Left lung (tissue), 10 donors: ENCODE measurements around the gene IL2RG. TPM values are rescaled to one million over a fixed set of nuclear protein-coding genes. Genes with fewer than 3 reads are reported as not detected.
A peak's percentile ranks its signal among the peaks of the same experiment; 100 is the strongest.

Source experiments
- ATAC-seq: fragments of 200-7000 bp; cut with Tn5 transposase; one replicate; pipeline ENCODE4 v1.9.1; 2020; ENCODE audit warnings: moderate library complexity
- DNase-seq, 4 donors: peaks; one replicate each; pipeline ENCODE4 v3.0.0-alpha.2; 2013 to 2020
- H3K27ac ChIP-seq, 2 donors: fragments of 200-600 bp; sonication (generic) in 1 of 2; one replicate each; pipeline versions ENCODE4 v1.5.0 to v1.8.0; 2020 to 2021
- H3K27me3 ChIP-seq, 2 donors: fragments of 200-600 bp; sonication (generic) in 1 of 2; one replicate each; pipeline versions ENCODE4 v1.5.0 to v1.8.0; 2020 to 2021
- H3K36me3 ChIP-seq, 2 donors: fragments of 200-600 bp; sonication (generic) in 1 of 2; one replicate each; pipeline versions ENCODE4 v1.5.0 to v1.8.0; 2020 to 2021
- H3K4me1 ChIP-seq, 2 donors: fragments of 200-600 bp; one replicate each; pipeline ENCODE4 v1.8.0; 2021
- H3K4me3 ChIP-seq, 2 donors: fragments of 200-600 bp; sonication (generic) in 1 of 2; one replicate each; pipeline versions ENCODE4 v1.5.0 to v1.8.0; 2020 to 2021; ENCODE audit warnings: mild to moderate bottlenecking in 1 of 2
- H3K9me3 ChIP-seq, 2 donors: fragments of 200-600 bp; sonication (generic) in 1 of 2; one replicate each; pipeline versions ENCODE4 v1.5.0 to v1.8.0; 2020 to 2021
- intact Hi-C, 2 donors: fragments of 100-400 bp; cut with DNase I; formaldehyde crosslinking; loops; one replicate each; pipeline versions ENCODE4 v1.11.2 to v1.14.2; 2022
- polyA plus RNA-seq, 6 donors: library from polyadenylated mRNA; unstranded; fragments of 120-200 nt; gene quantifications; one replicate each; pipeline ENCODE4 v1.2.1, GENCODE V29; 2013; ENCODE audit not compliant: insufficient read length in 6 of 6
- total RNA-seq, 2 donors: library from RNA; stranded (reverse); fragmentation: NEBNext Ultra II Directional; extraction: Animal tissue kit (Norgen Biotek cat#: 25700); gene quantifications; one replicate each; pipeline ENCODE4 v1.2.1, GENCODE V29; 2021
- TF ChIP-seq, protein P1 (sequence below), 2 donors: fragments of 200-600 bp; sonication (generic) in 1 of 2; IDR thresholded peaks; one replicate each; pipeline versions ENCODE4 v1.5.0 to v1.8.0; 2021; ENCODE audit warnings: antibody characterized with exemption in 2 of 2
- donor health status: DM: no; HTN: yes; CAD: no.
- donor health status: DM: no; HTN: no; CAD: no.

IL2RG gene
- total and polyA plus RNA-seq, 8 donors = 2.1 to 36.0 (median 3.2) TPM

DNA sequence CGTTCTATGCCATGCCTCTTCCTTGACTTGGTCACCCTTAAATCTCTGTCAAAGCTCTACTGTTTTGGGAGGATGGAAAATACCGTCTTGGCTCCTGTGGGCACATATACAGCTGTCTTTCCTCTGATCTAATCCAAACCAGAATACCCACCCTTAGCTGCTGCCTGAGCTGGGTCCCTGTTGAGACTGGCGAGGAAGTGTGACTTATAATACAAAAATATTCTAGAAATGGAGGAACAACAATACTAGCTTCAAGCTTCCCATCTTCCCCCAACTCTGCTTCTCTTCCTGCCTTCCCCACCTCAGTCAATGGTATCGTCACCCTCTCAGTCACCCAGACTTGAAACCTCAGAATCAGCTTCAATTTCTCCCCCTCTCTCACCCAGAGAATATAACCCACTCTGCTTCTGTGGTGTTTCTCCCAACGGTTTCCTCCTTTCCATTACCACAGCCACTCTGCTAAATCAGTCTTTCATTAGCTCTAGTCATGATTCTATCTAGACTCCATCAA is 599 bp upstream of the IL2RG start:
- ATAC-seq (no peak), DNase-seq (no peak)
- H3K4me3 ChIP-seq = peak overlapping the region in 1 of 2 donors; percentile 36
- TF ChIP-seq, protein P1, sequence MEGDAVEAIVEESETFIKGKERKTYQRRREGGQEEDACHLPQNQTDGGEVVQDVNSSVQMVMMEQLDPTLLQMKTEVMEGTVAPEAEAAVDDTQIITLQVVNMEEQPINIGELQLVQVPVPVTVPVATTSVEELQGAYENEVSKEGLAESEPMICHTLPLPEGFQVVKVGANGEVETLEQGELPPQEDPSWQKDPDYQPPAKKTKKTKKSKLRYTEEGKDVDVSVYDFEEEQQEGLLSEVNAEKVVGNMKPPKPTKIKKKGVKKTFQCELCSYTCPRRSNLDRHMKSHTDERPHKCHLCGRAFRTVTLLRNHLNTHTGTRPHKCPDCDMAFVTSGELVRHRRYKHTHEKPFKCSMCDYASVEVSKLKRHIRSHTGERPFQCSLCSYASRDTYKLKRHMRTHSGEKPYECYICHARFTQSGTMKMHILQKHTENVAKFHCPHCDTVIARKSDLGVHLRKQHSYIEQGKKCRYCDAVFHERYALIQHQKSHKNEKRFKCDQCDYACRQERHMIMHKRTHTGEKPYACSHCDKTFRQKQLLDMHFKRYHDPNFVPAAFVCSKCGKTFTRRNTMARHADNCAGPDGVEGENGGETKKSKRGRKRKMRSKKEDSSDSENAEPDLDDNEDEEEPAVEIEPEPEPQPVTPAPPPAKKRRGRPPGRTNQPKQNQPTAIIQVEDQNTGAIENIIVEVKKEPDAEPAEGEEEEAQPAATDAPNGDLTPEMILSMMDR (IDR thresholded peaks at IDR 0.05) = no peak
- H3K9me3 ChIP-seq = no peaks in the 10 kb centered on the region
- intact Hi-C loops = no loop called here
- H3K36me3 ChIP-seq = no peaks in the 10 kb centered on the region
- H3K4me1 ChIP-seq = peaks cover 0 to 10% of the 10 kb centered on the region in 2 donors
- H3K27me3 ChIP-seq = no peaks in the 10 kb centered on the region
- H3K27ac ChIP-seq = peak overlapping the region in 1 of 2 donors; percentile 79

DNA sequence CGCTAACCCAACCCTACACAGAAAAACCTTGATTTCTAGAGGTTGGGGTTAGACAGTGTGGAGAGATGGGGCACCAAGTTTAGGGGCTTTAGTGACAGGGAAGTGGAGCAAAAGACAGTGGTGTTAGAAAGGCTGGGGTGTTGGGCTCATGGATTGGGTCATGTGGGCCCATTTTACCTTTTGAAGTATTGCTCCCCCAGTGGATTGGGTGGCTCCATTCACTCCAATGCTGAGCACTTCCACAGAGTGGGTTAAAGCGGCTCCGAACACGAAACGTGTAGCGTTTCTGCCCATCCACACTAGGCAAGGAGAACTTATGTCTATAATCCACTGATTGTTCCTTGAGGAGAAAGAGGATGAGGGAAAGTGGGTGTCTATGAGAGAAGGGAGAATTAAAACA is 2.3 kb downstream of the IL2RG start:
- H3K27me3 ChIP-seq = no peaks in the 10 kb centered on the region
- TF ChIP-seq, protein P1 (IDR thresholded peaks at IDR 0.05) = no peak
- no peak overlapping the region for H3K27ac ChIP-seq
- no peaks in the 10 kb centered on the region for H3K36me3 ChIP-seq
- no peaks in the 10 kb centered on the region for H3K9me3 ChIP-seq
- ATAC-seq (no peak), DNase-seq (no peak)
- H3K4me1 ChIP-seq = peaks cover 0 to 17% of the 10 kb centered on the region in 2 donors
- H3K4me3 ChIP-seq = peak overlapping the region in 1 of 2 donors; percentile 36
- intact Hi-C loops = no loop called here

DNA sequence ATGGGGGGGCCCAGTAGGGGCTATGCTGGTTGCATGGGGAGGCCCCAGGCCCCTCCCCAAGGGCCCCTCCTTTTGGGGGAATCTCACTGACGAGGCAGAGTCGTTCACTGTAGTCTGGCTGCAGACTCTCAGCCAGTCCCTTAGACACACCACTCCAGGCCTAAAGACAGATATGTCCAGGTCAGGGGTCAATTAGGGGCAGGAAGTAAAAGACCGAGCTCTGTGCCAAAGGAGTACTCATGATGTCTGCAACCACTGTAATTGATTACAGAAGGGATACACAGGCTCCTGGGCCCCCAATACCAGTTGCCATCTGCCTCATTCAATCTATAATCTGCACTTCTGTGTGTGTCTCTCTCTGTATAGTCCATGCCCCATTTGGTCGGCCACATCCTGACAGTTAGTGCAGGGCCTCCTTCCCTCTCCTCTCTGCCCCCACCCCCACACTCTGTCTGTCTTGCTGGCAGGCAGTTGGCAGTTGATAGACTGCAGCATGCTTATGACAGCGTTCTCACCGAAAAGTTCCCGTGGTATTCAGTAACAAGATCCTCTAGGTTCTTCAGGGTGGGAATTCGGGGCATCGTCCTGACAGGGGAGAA is 3.5 kb downstream of the IL2RG start:
- TF ChIP-seq, protein P1 (IDR thresholded peaks at IDR 0.05) = no peak
- H3K27me3 ChIP-seq = no peaks in the 10 kb centered on the region
- no peak for ATAC-seq
- no peaks in the 10 kb centered on the region for H3K9me3 ChIP-seq
- no peak for DNase-seq
- peaks cover 3 to 29% of the 10 kb centered on the region in 2 donors for H3K4me1 ChIP-seq
- no peaks in the 10 kb centered on the region for H3K36me3 ChIP-seq
- intact Hi-C loops = no loop called here
- H3K4me3 ChIP-seq = no peak overlapping the region
- no peak overlapping the region for H3K27ac ChIP-seq

DNA sequence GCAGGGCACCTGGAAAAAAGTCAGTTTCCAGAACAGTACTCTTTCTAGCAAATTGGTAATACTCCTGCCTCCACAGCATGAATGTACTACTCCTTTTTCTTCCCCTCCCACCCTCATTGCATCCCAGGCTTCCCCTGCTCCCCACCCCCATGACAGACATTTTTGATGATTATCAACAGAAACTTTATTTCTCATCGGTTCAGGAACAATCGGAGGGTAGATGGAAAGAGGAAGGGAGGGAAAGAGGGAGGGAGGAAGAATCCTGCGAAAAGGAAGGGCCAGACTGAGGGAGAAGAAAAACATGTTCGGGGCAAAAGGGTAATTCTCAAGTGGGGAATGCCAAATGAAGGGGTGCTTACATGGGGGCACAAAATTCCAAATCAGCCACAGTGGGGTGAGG is 4.1 kb downstream of the IL2RG start:
- H3K4me3 ChIP-seq = no peak overlapping the region
- ATAC-seq = no peak
- TF ChIP-seq, protein P1 (IDR thresholded peaks at IDR 0.05) = no peak
- H3K4me1 ChIP-seq = peaks cover 3 to 34% of the 10 kb centered on the region in 2 donors
- intact Hi-C loops = no loop called here
- no peaks in the 10 kb centered on the region for H3K27me3 ChIP-seq
- DNase-seq = no peak
- no peaks in the 10 kb centered on the region for H3K36me3 ChIP-seq
- H3K9me3 ChIP-seq = no peaks in the 10 kb centered on the region
- no peak overlapping the region for H3K27ac ChIP-seq

DNA sequence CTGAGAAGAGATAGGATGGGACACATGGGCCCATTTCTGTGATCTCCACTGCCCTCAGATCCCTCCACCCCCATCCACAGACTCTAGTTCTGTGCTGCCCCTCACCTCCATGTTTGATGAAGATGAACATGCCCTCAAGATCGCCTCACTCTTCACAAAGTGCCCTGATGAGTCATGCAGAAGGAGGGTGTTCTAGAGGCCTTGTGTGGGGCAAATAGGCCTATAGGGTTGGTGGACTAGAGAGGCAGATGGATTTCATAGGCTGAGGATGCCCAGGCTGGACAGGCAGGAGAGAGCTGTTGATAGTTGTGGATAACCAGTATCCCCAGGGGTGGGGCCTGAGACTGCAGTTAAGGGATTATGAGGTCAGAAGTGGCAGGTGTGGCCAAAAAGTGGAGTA is 5.0 kb downstream of the IL2RG start, which contains the start of gene CXorf65:
CXorf65 (minus strand) TSS at position 314 of the 400 bp plus-strand sequence; CDS start at position 130, 184 bp downstream.
- Histone ChIP-seq H3K9me3 (no peaks in the 10 kb centered on the region), H3K27me3 (no peaks in the 10 kb centered on the region), H3K36me3 (peaks cover 0 to 4% of the 10 kb centered on the region in 2 donors), H3K4me3 (no peak within 1 kb of the TSS), H3K4me1 (peaks cover 3 to 34% of the 10 kb centered on the region in 2 donors), H3K27ac (no peak within 1 kb of the TSS)
- no peak for ATAC-seq
- no peak for DNase-seq
- TF ChIP-seq, protein P1 (IDR thresholded peaks at IDR 0.05) = no peak
- intact Hi-C loops = no loop called here
